Hematopoietic multipotent progenitor cell treated with erythropoietin and hydrocortisone succinate and interleukin-3 and kit ligand, for 8 days (in vitro differentiated cells): ENCODE results near the gene GREB1.

Source experiments
- DNase-seq: peaks from one replicate; pipeline ENCODE4 v3.0.0-alpha.2; 2015

GREB1 gene

GRCh38 chr2:11613297-11613696 lies 79.5 kb downstream of the GREB1 start:
- DNase-seq = no peak

- DNase-seq = no peak
Measured at GRCh38 chr2:11615209-11615608, 81.4 kb downstream of the GREB1 start.

GRCh38 chr2:11616097-11616687 lies 82.3 kb downstream of the GREB1 start:
- DNase-seq = no peak

- DNase-seq = no peak
Measured at GRCh38 chr2:11616851-11617415, 83.1 kb downstream of the GREB1 start.

- DNase-seq = no peak
Measured at GRCh38 chr2:11617527-11617926, 83.7 kb downstream of the GREB1 start.

GRCh38 chr2:11617984-11618707 lies 84.3 kb downstream of the GREB1 start:
- no peak for DNase-seq

GRCh38 chr2:11618708-11619062 lies 84.8 kb downstream of the GREB1 start:
- no peak for DNase-seq

- DNase-seq = no peak
Measured at GRCh38 chr2:11621410-11621809, 87.6 kb downstream of the GREB1 start.

- DNase-seq = no peak
Measured at GRCh38 chr2:11622611-11623010, 88.8 kb downstream of the GREB1 start.

- DNase-seq = no peak
Measured at GRCh38 chr2:11624893-11625292, 91.0 kb downstream of the GREB1 start.

GRCh38 chr2:11625671-11626070 lies 91.8 kb downstream of the GREB1 start:
- no peak for DNase-seq

GRCh38 chr2:11628675-11629074 lies 94.8 kb downstream of the GREB1 start:
- no peak for DNase-seq

- no peak for DNase-seq
Measured at GRCh38 chr2:11629215-11629614, 95.4 kb downstream of the GREB1 start.

- no peak for DNase-seq
Measured at GRCh38 chr2:11629851-11630250, 96.0 kb downstream of the GREB1 start.

- DNase-seq = no peak
Measured at GRCh38 chr2:11630855-11631254, 97.0 kb downstream of the GREB1 start.

- no peak for DNase-seq
Measured at GRCh38 chr2:11631462-11631861, 97.6 kb downstream of the GREB1 start.

GRCh38 chr2:11633923-11634478 lies 100.2 kb downstream of the GREB1 start:
- DNase-seq = no peak

GRCh38 chr2:11634584-11634983 lies 100.7 kb downstream of the GREB1 start:
- DNase-seq = no peak

- no peak for DNase-seq
Measured at GRCh38 chr2:11635141-11635540, 101.3 kb downstream of the GREB1 start.

GRCh38 chr2:11636593-11637295 lies 102.9 kb downstream of the GREB1 start:
- DNase-seq = no peak

GRCh38 chr2:11637546-11637945 lies 103.7 kb downstream of the GREB1 start:
- DNase-seq = no peak

- no peak for DNase-seq
Measured at GRCh38 chr2:11639503-11639902, 105.7 kb downstream of the GREB1 start.

GRCh38 chr2:11640132-11640531 lies 106.3 kb downstream of the GREB1 start:
- DNase-seq = no peak

- DNase-seq = no peak
Measured at GRCh38 chr2:11642972-11643371, 109.1 kb downstream of the GREB1 start.
